Heart right ventricle (tissue), 16 donors: ENCODE data around the gene METTL3. TPM values are rescaled to one million over a fixed set of nuclear protein-coding genes. Genes with fewer than 3 reads are reported as not detected.

ENCODE experiments used
- ATAC-seq, 8 donors: fragments of 200-7000 bp; cut with Tn5 transposase; one replicate each; pipeline ENCODE4 v1.9.1; 2020; ENCODE audit warnings: mild to moderate bottlenecking in 8 of 8, moderate library complexity in 8 of 8, moderate number of reproducible peaks in 1 of 8
- DNase-seq, 2 donors: peaks; one replicate each; pipeline ENCODE4 v3.0.0-alpha.2; 2020
- H3K27ac ChIP-seq, 10 donors: fragments of 200-600 bp; sonication (generic) in 2 of 10; one replicate each; pipeline versions ENCODE4 v1.5.0 to v1.8.0; 2020 to 2022; ENCODE audit warnings: mild to moderate bottlenecking in 3 of 10
- H3K27me3 ChIP-seq, 7 donors: fragments of 200-600 bp; one replicate each; pipeline ENCODE4 v1.8.0; 2021 to 2022; ENCODE audit warnings: mild to moderate bottlenecking in 2 of 7
- H3K36me3 ChIP-seq, 9 donors: fragments of 200-600 bp; sonication (generic) in 1 of 9; one replicate each; pipeline versions ENCODE4 v1.5.0 to v1.8.0; 2020 to 2022; ENCODE audit warnings: mild to moderate bottlenecking in 2 of 9
- H3K4me1 ChIP-seq, 9 donors: fragments of 200-600 bp; sonication (generic) in 1 of 9; one replicate each; pipeline versions ENCODE4 v1.5.0 to v1.8.0; 2020 to 2022; ENCODE audit warnings: mild to moderate bottlenecking in 4 of 9
- H3K4me3 ChIP-seq, 10 donors: fragments of 200-600 bp; sonication (generic) in 2 of 10; one replicate each; pipeline versions ENCODE4 v1.5.0 to v1.8.0; 2020 to 2022; ENCODE audit warnings: mild to moderate bottlenecking in 7 of 10, moderate library complexity in 2 of 10
- H3K9me3 ChIP-seq, 11 donors: fragments of 200-600 bp in 10 of 11; sonication (generic) in 2 of 11; one replicate each; pipeline versions ENCODE4 v1.5.0 to v1.8.0; 2013 to 2022; ENCODE audit warnings: mild to moderate bottlenecking in 2 of 11, control low read depth in 1 of 11, moderate library complexity in 1 of 11
- WGBS, 2 donors: extraction: QIAGEN DNeasy Blood & Tissue Kit; methylation state at CpG; one replicate each; pipeline ENCODE4 v1.1.7; 2013; ENCODE audit warnings: inconsistent platforms in 1 of 2; 5-methylcytosine and 5-hydroxymethylcytosine counted together
- intact Hi-C, 10 donors: fragments of 100-400 bp; cut with DNase I; formaldehyde crosslinking; loops; one replicate each; pipeline versions ENCODE4 v1.11.1 to v1.14.2; 2022
- polyA plus RNA-seq, 2 donors: library from polyadenylated mRNA; stranded (reverse); fragments of 200-250 nt; gene quantifications; one replicate each; pipeline ENCODE4 v1.2.3, GENCODE V29; 2013
- total RNA-seq, 10 donors: library from RNA; stranded (reverse); fragmentation: NEBNext Ultra II Directional in 3 of 10; extraction: Animal tissue kit (Norgen Biotek cat#: 25700) in 3 of 10; gene quantifications; one replicate each; pipeline versions ENCODE4 v1.2.1 to v1.2.4, GENCODE V29; 2021 to 2023
- TF ChIP-seq, protein P1 (sequence below), 9 donors: fragments of 200-600 bp; sonication (generic) in 2 of 9; IDR thresholded peaks; one replicate each; pipeline versions ENCODE4 v1.5.0 to v1.8.0; 2021 to 2022; ENCODE audit warnings: antibody characterized with exemption in 9 of 9, mild to moderate bottlenecking in 5 of 9, moderate library complexity in 1 of 9
- donor health status: Arrhythmogenic right ventricular cardiomyopathy.
- donor health status: ischemic (EF 13 %, LVEDD 7.1; RV severe dilation, severe dysfunction).
- donor health status: healthy with polysubstance abuse.
- donor health status: DM: no; HTN: yes; CAD: no.
- donor health status: DM: no; HTN: no; CAD: no.
- donor health status: ischemic (EF 25% LVEDD 6.9; RV normal size, moderate dysfunction).
- donor health status: ischemic (EF 25% LVEDD 5.7; RV mildly dilated, moderate dysfunction).
- donor health status: healthy.
- donor health status: DM: yes; HTN: yes; CAD: no.
- donor health status: Ischemic cardiomyopathy.
- donor health status: ischemic (EF 35%, LVEDD 5.7; RV mildly dilated, moderate dysfunction).
- donor health status: nonischemic (EF 11% LVEDD 7.7; RV severe dilation, severe dysfunction).
- donor health status: DM: yes; HTN: yes; CAD: no.
- donor health status: PGD.
- donor health status: ischemic (EF 29% LVEDD 5.4; RV normal size, mild dysfunction).
- donor health status: nonischemic (EF 23%, LVEDD 6.1; RV moderate dilation, normal function).

Gene METTL3
- total and polyA plus RNA-seq, 12 donors: 21.0 to 46.7 (median 24.0) TPM

- Histone ChIP-seq H3K4me1 (peaks cover 0 to 14% (median 6%) of the 10 kb centered on the region in 9 donors), H3K4me3 (peak overlapping the region in 7 of 10 donors; percentile 5 to 47 (median 42)), H3K27ac (no peak overlapping the region), H3K27me3 (peaks cover 0 to 87% (median 70%) of the 10 kb centered on the region in 7 donors), H3K9me3 (no peaks in the 10 kb centered on the region), H3K36me3 (no peaks in the 10 kb centered on the region)
- DNase-seq: no peak
- intact Hi-C loops: no loop called here
- 21 to 26% methylated on average over 6 of the region's 6 CpGs for WGBS, 2 donors
- TF ChIP-seq, protein P1, sequence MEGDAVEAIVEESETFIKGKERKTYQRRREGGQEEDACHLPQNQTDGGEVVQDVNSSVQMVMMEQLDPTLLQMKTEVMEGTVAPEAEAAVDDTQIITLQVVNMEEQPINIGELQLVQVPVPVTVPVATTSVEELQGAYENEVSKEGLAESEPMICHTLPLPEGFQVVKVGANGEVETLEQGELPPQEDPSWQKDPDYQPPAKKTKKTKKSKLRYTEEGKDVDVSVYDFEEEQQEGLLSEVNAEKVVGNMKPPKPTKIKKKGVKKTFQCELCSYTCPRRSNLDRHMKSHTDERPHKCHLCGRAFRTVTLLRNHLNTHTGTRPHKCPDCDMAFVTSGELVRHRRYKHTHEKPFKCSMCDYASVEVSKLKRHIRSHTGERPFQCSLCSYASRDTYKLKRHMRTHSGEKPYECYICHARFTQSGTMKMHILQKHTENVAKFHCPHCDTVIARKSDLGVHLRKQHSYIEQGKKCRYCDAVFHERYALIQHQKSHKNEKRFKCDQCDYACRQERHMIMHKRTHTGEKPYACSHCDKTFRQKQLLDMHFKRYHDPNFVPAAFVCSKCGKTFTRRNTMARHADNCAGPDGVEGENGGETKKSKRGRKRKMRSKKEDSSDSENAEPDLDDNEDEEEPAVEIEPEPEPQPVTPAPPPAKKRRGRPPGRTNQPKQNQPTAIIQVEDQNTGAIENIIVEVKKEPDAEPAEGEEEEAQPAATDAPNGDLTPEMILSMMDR (IDR thresholded peaks at IDR 0.05): no peak
- ATAC-seq: peak in 2 of 8 donors; percentile 27 to 37
Observed at GRCh38 chr14:21535545-21536417, 24.6 kb upstream of the METTL3 start.

DNA sequence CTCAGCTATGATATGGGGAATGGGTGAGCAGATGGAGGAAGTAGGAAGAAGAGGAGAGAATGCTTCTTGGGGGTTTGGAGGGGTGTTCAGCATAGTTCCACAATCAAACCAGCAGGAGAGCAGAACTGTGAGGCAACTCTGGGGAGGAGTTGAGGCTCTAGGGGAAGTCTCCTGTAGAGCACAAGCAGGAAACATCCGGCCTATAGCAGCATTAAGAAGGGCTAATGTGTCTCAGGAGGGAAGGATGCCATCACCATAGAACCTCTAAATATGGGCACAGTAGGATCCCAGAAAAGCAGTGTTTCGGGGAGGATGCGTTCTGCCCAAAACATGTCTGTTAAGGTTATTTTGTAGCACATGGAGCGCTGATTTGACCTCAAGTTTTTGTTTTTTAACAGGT lies 23.4 kb upstream of the METTL3 start:
- 54 to 55% methylated on average over 4 of the region's 4 CpGs for WGBS, 2 donors
- peaks cover 0 to 76% (median 68%) of the 10 kb centered on the region in 7 donors for H3K27me3 ChIP-seq
- no peak for ATAC-seq
- TF ChIP-seq, protein P1 (IDR thresholded peaks at IDR 0.05): no peak
- DNase-seq: no peak
- H3K4me1 ChIP-seq: peaks cover 0 to 14% (median 6%) of the 10 kb centered on the region in 9 donors
- no peaks in the 10 kb centered on the region for H3K9me3 ChIP-seq
- intact Hi-C loops: no loop called here
- no peak overlapping the region for H3K27ac ChIP-seq
- no peak overlapping the region for H3K4me3 ChIP-seq
- H3K36me3 ChIP-seq: no peaks in the 10 kb centered on the region

- Histone ChIP-seq H3K4me1 (peaks cover 0 to 14% (median 6%) of the 10 kb centered on the region in 9 donors), H3K27ac (no peak overlapping the region), H3K9me3 (no peaks in the 10 kb centered on the region), H3K4me3 (no peak overlapping the region), H3K36me3 (no peaks in the 10 kb centered on the region), H3K27me3 (peaks cover 0 to 64% (median 56%) of the 10 kb centered on the region in 7 donors)
- intact Hi-C loops: no loop called here
- no peak for ATAC-seq
- TF ChIP-seq, protein P1 (IDR thresholded peaks at IDR 0.05): no peak
- no peak for DNase-seq
Observed at GRCh38 chr14:21533294-21533693, 22.2 kb upstream of the METTL3 start.

DNA sequence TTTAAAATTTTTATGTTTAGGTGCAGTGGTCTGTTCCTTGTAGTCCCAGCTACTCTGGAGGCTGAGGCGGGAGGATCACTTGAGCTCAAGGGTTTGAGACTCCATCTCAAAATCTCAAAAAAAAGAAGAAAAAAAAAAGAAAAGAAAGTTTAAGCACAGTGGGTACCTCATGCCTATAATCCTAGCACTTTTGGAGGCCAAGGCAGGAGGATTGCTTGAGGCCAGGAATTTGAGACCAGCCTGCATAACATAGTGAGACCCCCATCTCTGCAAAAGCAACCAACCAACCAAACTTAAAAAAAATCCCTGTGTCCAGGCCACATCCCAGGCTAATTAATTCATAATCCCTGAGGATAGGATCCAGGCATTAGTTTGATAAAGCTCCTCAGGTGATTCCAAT lies 18.4 kb upstream of the METTL3 start:
- Histone ChIP-seq H3K27me3 (peaks cover 0 to 34% (median 21%) of the 10 kb centered on the region in 7 donors), H3K4me3 (no peak overlapping the region), H3K36me3 (no peaks in the 10 kb centered on the region), H3K9me3 (no peaks in the 10 kb centered on the region), H3K27ac (no peak overlapping the region), H3K4me1 (peaks cover 0 to 16% (median 6%) of the 10 kb centered on the region in 9 donors)
- ATAC-seq: no peak
- 87 to 97% methylated on average over 1 of the region's 1 CpG for WGBS, 2 donors
- no peak for DNase-seq
- TF ChIP-seq, protein P1 (IDR thresholded peaks at IDR 0.05): no peak
- intact Hi-C loops: no loop called here
